ENCODE data around the gene FBN1.

Gene FBN1

DNA sequence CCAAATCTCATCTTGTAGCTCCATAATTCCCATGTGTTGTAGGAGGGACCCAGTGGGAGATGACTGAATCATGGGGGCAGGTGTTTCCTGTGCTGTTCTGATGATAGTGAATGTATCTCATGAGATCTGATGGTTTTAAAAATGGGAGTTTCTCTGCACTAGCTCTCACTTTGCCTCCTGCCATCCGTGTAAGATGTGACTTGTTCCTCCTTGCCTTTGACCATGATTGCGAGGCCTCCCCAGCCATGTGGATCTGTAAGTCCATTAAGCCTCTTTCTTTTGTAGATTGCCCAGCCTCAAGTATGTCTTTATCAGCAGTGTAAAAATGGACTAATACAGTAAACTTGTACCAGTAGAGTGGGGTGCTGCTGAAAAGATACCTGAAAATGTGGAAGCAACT, 269.7 kb downstream of the FBN1 start:
- CTCF ChIA-PET = no interaction called here
- no peak for DNase-seq
- peaks cover 30% of the 10 kb centered on the region for H3K27me3 Mint-ChIP-seq
- H3K27ac Mint-ChIP-seq = no peak overlapping the region
- no peaks in the 10 kb centered on the region for H3K9me3 Mint-ChIP-seq
- H3K4me1 Mint-ChIP-seq = no peaks in the 10 kb centered on the region
- H3K4me3 Mint-ChIP-seq = no peak overlapping the region
- no peaks in the 10 kb centered on the region for H3K36me3 Mint-ChIP-seq

- Mint-ChIP-seq H3K9me3 (no peaks in the 10 kb centered on the region), H3K27me3 (peaks cover 28% of the 10 kb centered on the region), H3K4me1 (no peaks in the 10 kb centered on the region), H3K4me3 (no peak overlapping the region), H3K27ac (no peak overlapping the region), H3K36me3 (no peaks in the 10 kb centered on the region)
- no peak for DNase-seq
- CTCF ChIA-PET = no interaction called here
Observed at GRCh38 chr15:48374472-48374871, 271.0 kb downstream of the FBN1 start.

DNA sequence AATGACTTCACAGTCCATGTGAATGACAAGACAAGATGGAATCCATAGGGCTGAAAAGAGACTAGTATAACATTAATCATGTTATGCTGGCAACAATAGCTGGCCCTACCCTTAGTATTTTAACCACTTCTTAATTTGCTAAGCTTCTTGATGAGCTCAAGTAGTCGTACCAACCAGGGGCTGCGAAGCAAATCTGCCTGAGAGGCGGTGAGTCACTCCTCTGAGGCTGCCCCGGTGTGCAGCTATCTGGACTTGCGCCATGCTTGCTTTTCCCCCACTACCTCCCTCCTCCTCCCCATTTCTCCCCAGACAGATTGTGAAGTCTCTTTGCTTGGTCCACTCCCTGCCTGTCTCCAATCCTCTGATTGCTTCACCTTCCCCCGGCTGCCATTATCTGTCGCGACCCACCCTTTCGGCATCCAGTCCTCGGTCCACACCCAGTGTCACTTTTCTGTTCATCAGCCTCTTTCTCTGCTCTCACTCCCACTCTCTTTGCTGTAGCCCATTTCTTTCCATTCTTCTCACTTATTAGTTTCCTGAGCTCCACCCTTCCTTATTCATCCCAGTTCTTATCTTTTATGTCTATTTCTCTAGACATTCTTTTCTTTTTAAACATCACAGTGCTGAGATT, 271.6 kb downstream of the FBN1 start:
- H3K27me3 Mint-ChIP-seq = peaks cover 28% of the 10 kb centered on the region

DNA sequence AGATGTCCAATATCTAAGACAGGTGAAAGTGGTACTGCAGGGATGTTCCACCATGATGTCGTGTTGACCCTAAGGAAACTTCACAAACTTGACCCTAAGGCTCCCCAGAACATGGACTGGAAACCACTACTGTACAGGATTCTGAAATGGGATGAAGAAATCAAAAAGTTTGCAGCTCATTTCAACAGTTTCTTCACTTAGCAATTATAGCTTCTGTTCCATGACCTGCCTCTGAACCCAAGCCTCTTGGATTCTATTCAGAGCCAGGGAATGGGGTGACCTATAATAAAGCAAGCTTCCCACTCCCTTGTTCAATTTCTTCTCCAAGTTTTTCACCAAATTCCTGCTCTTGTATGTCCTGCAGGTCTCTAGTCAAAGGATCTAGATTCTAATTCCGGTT, 273.5 kb downstream of the FBN1 start:
- Mint-ChIP-seq H3K36me3 (no peaks in the 10 kb centered on the region), H3K9me3 (no peaks in the 10 kb centered on the region), H3K4me3 (no peak overlapping the region), H3K27me3 (peaks cover 31% of the 10 kb centered on the region), H3K27ac (no peak overlapping the region), H3K4me1 (no peaks in the 10 kb centered on the region)
- DNase-seq = no peak
- CTCF ChIA-PET = no interaction called here

More for the DNA sequence above, 271.6 kb downstream of the FBN1 start:
- CTCF ChIA-PET = no interaction called here
- no peaks in the 10 kb centered on the region for H3K9me3 Mint-ChIP-seq
- H3K36me3 Mint-ChIP-seq = no peaks in the 10 kb centered on the region
- H3K27ac Mint-ChIP-seq = no peak overlapping the region
- no peaks in the 10 kb centered on the region for H3K4me1 Mint-ChIP-seq
- no peak overlapping the region for H3K4me3 Mint-ChIP-seq
- no peak for DNase-seq

DNA sequence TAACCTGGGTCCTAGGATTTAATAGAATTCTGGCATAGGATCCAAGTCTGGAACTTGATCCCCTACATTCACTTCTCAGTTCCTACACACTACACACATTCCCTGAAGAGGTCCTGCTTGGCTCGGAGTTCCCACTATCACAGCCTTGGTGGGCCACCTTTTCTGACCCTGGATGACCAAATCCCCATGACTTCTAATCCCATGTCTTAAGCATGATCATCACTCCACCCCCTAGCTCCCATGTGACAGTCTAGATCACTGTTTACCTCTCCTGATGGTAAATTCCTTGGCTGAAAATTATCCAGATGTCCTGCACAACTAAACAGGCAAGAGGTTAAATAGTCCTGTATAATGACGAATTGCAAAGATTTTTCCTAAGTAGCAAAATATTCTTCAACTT, 274.0 kb downstream of the FBN1 start:
- Mint-ChIP-seq H3K36me3 (no peaks in the 10 kb centered on the region), H3K27me3 (peaks cover 30% of the 10 kb centered on the region), H3K9me3 (no peaks in the 10 kb centered on the region), H3K4me1 (no peaks in the 10 kb centered on the region), H3K27ac (no peak overlapping the region), H3K4me3 (no peak overlapping the region)
- no peak for DNase-seq
- CTCF ChIA-PET = no interaction called here

DNA sequence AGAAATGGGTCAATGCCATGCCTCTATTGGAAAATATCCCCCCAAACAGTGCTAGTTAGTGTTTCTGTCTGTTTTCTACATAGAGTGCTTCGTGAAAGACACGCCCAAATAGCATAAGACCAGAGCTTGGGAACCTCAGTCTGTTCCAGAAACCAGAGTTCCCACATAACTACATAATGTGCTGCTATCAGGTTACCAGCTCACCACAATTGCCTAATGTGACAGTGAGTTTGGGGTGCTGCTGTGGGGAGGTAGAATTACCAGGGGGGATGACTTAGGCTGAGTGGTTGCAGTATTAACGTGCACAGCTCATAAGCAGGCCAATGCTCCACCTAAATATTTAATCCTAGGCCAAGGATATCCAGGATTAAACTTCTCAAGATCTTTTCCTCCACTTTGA, 275.0 kb downstream of the FBN1 start:
- DNase-seq = no peak
- no peaks in the 10 kb centered on the region for H3K4me1 Mint-ChIP-seq
- H3K27me3 Mint-ChIP-seq = peaks cover 29% of the 10 kb centered on the region
- no peaks in the 10 kb centered on the region for H3K9me3 Mint-ChIP-seq
- CTCF ChIA-PET = no interaction called here
- no peak overlapping the region for H3K27ac Mint-ChIP-seq
- H3K4me3 Mint-ChIP-seq = no peak overlapping the region
- H3K36me3 Mint-ChIP-seq = no peaks in the 10 kb centered on the region

DNA sequence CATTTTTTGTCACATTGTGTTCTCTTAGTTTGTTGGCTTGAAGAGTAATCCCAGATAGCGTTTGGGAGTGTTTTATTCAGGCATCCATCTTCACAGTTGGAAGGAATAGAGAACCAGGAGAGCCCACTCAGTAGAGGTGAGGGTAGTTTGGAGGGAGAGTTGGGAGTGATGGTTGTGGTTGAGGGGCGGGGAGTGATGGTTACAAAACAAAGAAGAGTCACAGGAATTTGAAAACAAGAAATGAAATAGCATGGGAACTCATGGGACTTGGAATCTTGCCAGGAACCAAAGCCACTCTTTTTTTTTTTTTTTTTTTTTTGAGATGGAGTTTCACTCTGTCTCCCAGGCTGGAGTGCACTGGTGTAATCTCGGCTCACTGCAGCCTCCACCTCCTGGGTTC, 278.0 kb downstream of the FBN1 start:
- Mint-ChIP-seq H3K4me3 (no peak overlapping the region), H3K9me3 (no peaks in the 10 kb centered on the region), H3K27ac (no peak overlapping the region), H3K36me3 (no peaks in the 10 kb centered on the region), H3K27me3 (peaks cover 17% of the 10 kb centered on the region), H3K4me1 (no peaks in the 10 kb centered on the region)
- CTCF ChIA-PET = no interaction called here
- no peak for DNase-seq

- no peaks in the 10 kb centered on the region for H3K9me3 Mint-ChIP-seq
- H3K4me3 Mint-ChIP-seq = no peak overlapping the region
- H3K27ac Mint-ChIP-seq = no peak overlapping the region
- H3K36me3 Mint-ChIP-seq = no peaks in the 10 kb centered on the region
- peaks cover 21% of the 10 kb centered on the region for H3K27me3 Mint-ChIP-seq
- DNase-seq = no peak
- CTCF ChIA-PET = no interaction called here
- no peaks in the 10 kb centered on the region for H3K4me1 Mint-ChIP-seq
Observed at GRCh38 chr15:48366584-48367312, 278.8 kb downstream of the FBN1 start.

GRCh38 chr15:48365575-48365974, 279.9 kb downstream of the FBN1 start:
- no peak overlapping the region for H3K4me3 Mint-ChIP-seq
- no peak overlapping the region for H3K27ac Mint-ChIP-seq
- peaks cover 21% of the 10 kb centered on the region for H3K27me3 Mint-ChIP-seq
- no peak for DNase-seq
- no peaks in the 10 kb centered on the region for H3K36me3 Mint-ChIP-seq
- CTCF ChIA-PET = no interaction called here
- H3K4me1 Mint-ChIP-seq = no peaks in the 10 kb centered on the region
- no peaks in the 10 kb centered on the region for H3K9me3 Mint-ChIP-seq

GRCh38 chr15:48363474-48363873, 282.0 kb downstream of the FBN1 start:
- DNase-seq = no peak
- no peaks in the 10 kb centered on the region for H3K9me3 Mint-ChIP-seq
- peaks cover 21% of the 10 kb centered on the region for H3K27me3 Mint-ChIP-seq
- no peak overlapping the region for H3K4me3 Mint-ChIP-seq
- CTCF ChIA-PET = no interaction called here
- no peak overlapping the region for H3K27ac Mint-ChIP-seq
- no peaks in the 10 kb centered on the region for H3K36me3 Mint-ChIP-seq
- H3K4me1 Mint-ChIP-seq = peaks cover 5% of the 10 kb centered on the region

DNA sequence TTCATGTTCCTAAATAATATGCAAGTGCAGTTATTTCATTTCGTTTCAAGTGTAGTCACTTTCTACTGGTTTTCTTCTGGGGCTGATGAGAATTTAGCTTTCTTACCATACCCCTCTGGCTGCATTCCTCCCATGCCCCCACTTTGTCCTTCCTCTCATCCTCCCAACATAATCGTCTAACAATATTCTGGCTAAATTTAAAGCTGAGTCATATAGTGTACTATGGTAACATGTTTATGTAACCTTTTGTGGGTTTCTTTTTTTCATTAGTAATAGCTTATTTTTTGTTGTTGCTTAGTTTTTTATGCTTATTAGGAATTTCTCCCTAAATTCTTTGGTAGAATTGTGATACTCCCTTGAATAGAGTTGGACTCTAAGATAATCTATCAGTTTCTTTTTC, 283.8 kb downstream of the FBN1 start:
- Mint-ChIP-seq H3K4me1 (peaks cover 8% of the 10 kb centered on the region), H3K9me3 (no peaks in the 10 kb centered on the region), H3K27ac (no peak overlapping the region), H3K27me3 (peaks cover 10% of the 10 kb centered on the region), H3K36me3 (no peaks in the 10 kb centered on the region), H3K4me3 (no peak overlapping the region)
- DNase-seq = no peak
- CTCF ChIA-PET = interaction anchor here (1.7 kb wide), 1 partner anchor 9 kb away, joined by 7 read pairs; no protein-coding TSS in a partner anchor

GRCh38 chr15:48360841-48361240, 284.7 kb downstream of the FBN1 start:
- Mint-ChIP-seq H3K36me3 (no peaks in the 10 kb centered on the region), H3K27ac (no peak overlapping the region), H3K9me3 (no peaks in the 10 kb centered on the region), H3K4me3 (no peak overlapping the region), H3K4me1 (peaks cover 8% of the 10 kb centered on the region), H3K27me3 (peaks cover 12% of the 10 kb centered on the region)
- CTCF ChIA-PET = no interaction called here
- DNase-seq = no peak
